K562 (cell line): ENCODE results near the gene TXNRD2. TPM values are rescaled to one million over a fixed set of nuclear protein-coding genes. Genes with fewer than 3 reads are reported as not detected.
A peak's percentile ranks its signal among the peaks of the same experiment; 100 is the strongest.

Experiments
- BHLHE40 ChIP-seq: IDR thresholded peaks from 2 replicates; pipeline ENCODE4 v1.6.1; 2011; ENCODE audit warnings: low read length, improper control_type of control experiment
- COPS2 ChIP-seq: fragments of 450-650 bp; conservative IDR thresholded peaks from 2 replicates; pipeline ENCODE4 v1.6.1; 2016; ENCODE audit warnings: mild to moderate bottlenecking, moderate library complexity
- MCM7 ChIP-seq, 2 experiments: fragments of 450-650 bp; IDR thresholded peaks; 2 replicates each; pipeline ENCODE4 v1.6.1; 2016 to 2018
- POLR2B ChIP-seq: fragments of 450-650 bp; IDR thresholded peaks from 2 replicates; pipeline ENCODE4 v1.6.1; 2018; ENCODE audit warnings: low read depth; ENCODE audit not compliant: partially characterized antibody
- SAP30 ChIP-seq: fragments of 200-600 bp; sonication (generic); IDR thresholded peaks from 2 replicates; pipeline ENCODE4 v1.6.1; 2012; ENCODE audit warnings: borderline replicate concordance, low read depth, mild to moderate bottlenecking, moderate library complexity, low read length, control low read depth, inconsistent platforms; ENCODE audit not compliant: insufficient read depth, poor library complexity, severe bottlenecking
- SREBF2 ChIP-seq: sonication (generic); formaldehyde crosslinking; IDR thresholded peaks from 2 replicates; pipeline ENCODE4 v1.4.0; 2020; ENCODE audit warnings: mild to moderate bottlenecking, missing genetic modification reagents
- SRSF1 ChIP-seq: fragments of 200-400 bp; formaldehyde crosslinking; IDR thresholded peaks from 2 replicates; pipeline ENCODE4 v1.6.1; 2017; ENCODE audit warnings: mild to moderate bottlenecking, low read depth, low read length, moderate library complexity
- TCF3 ChIP-seq: sonication (generic); formaldehyde crosslinking; IDR thresholded peaks from 2 replicates; pipeline ENCODE4 v1.4.0; 2020; ENCODE audit warnings: mild to moderate bottlenecking, missing genetic modification reagents
- ZC3H11A ChIP-seq: IDR thresholded peaks from 2 replicates; pipeline ENCODE4 v1.6.1; 2012; ENCODE audit warnings: low read depth, low read length, improper control_type of control experiment
- ZNF197 ChIP-seq: fragments of 200-800 bp; sonication (Bioruptor generic); IDR thresholded peaks from 2 replicates; pipeline ENCODE4 v1.6.1; 2016; ENCODE audit warnings: low read depth, missing genetic modification characterization, missing compliant biosample characterization
- ZNF347 ChIP-seq: fragments of 450-650 bp; formaldehyde crosslinking; IDR thresholded peaks from 2 replicates; pipeline ENCODE4 v1.4.0; 2020; ENCODE audit warnings: low read depth, mild to moderate bottlenecking, moderate library complexity
- ZNF584 ChIP-seq: fragments of 200-800 bp; sonication (Bioruptor generic); IDR thresholded peaks from 2 replicates; pipeline ENCODE4 v1.6.1; 2016; ENCODE audit warnings: low read depth, mild to moderate bottlenecking, missing genetic modification characterization, missing compliant biosample characterization
- ZSCAN32 ChIP-seq: fragments of 450-650 bp; formaldehyde crosslinking; IDR thresholded peaks from 2 replicates; pipeline ENCODE4 v1.4.0; 2020; ENCODE audit warnings: mild to moderate bottlenecking, moderate library complexity
- polyA plus RNA-seq, 8 experiments: library from polyadenylated mRNA; depleted of rRNA in 4 of 8; stranded (reverse) in 5 of 8; unstranded in 3 of 8; fragments of >200 nt; fragmentation: Nextera tagmentation in 2 of 8; fragmentation: Illumina TruSeq in 1 of 8; extraction: Ambion mirVana in 2 of 8; extraction: Trizol in 1 of 8; gene quantifications; 2 replicates each; pipeline versions ENCODE4 v1.2.1 to v1.2.3, GENCODE V29; 2011 to 2014; ENCODE audit warnings: inconsistent platforms in 1 of 8, missing spikeins in 1 of 8
- total RNA-seq, 7 experiments: library from RNA; depleted of rRNA in 6 of 7; stranded (reverse); fragments of >200 nt in 6 of 7; fragmentation: Illumina TruSeq in 2 of 7; extraction: Trizol in 2 of 7; gene quantifications; 2 replicates each; pipeline versions ENCODE4 v1.2.1 to v1.2.3, GENCODE V29; 2011 to 2021; ENCODE audit warnings: low replicate concordance in 1 of 7
- TF ChIP-seq, protein P1 (sequence below): fragments of 450-650 bp; IDR thresholded peaks from 2 replicates; pipeline ENCODE4 v1.6.1; 2016; ENCODE audit warnings: mild to moderate bottlenecking, moderate library complexity

Gene TXNRD2
- total and polyA plus RNA-seq, 9 of the 15 experiments (the other 6 are each of a cell fraction or from before 2014, with no cell fraction given): 3.3 to 80.2 (median 49.4) TPM

DNA sequence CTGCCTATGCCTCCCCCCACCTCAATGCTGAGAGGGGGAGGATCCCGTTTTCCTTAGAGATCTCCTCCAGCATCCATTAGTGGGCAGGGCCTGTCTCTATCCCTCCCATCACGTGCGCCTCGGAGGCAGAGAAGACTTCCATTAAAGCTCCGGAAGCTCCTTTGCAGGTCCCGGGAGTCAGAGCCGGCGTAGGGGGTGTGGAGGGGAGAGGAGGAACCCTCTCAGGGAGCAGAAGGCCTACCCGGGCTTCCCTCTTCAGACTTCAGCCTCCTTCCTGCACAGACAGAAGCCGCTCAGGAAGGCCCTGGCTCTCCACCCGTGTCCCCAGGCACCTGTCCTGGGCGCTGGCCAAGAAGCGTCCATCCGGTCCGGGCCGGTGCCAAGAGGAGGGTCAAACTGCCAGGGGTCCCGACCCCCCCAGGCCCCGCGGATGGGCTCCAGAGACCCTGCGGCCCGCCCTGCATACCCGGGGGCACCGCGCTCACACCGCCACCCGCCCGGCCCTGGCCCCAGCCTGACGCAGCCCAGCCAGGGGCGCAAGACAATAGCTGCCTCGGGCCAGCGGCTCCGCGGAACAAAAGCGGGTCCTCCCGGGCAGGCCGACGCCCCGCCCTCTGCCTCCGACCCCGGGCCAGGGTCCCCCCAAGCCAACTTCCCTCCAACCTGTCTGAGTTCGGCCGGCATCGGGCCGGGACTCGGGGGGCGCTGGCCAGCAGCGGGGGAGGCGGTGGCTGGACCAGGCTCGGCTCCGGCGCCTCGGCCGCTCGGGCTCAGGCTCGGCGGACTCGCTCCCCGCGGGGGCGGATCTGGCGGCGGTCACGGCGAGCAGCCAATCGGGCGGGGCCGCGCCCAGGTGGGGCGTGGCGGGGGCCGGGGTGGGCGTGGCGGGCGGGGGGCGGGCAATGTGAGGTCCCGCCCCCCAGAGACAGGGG is 45.1 kb upstream of the TXNRD2 start (continued):
- TF ChIP-seq, protein P1, sequence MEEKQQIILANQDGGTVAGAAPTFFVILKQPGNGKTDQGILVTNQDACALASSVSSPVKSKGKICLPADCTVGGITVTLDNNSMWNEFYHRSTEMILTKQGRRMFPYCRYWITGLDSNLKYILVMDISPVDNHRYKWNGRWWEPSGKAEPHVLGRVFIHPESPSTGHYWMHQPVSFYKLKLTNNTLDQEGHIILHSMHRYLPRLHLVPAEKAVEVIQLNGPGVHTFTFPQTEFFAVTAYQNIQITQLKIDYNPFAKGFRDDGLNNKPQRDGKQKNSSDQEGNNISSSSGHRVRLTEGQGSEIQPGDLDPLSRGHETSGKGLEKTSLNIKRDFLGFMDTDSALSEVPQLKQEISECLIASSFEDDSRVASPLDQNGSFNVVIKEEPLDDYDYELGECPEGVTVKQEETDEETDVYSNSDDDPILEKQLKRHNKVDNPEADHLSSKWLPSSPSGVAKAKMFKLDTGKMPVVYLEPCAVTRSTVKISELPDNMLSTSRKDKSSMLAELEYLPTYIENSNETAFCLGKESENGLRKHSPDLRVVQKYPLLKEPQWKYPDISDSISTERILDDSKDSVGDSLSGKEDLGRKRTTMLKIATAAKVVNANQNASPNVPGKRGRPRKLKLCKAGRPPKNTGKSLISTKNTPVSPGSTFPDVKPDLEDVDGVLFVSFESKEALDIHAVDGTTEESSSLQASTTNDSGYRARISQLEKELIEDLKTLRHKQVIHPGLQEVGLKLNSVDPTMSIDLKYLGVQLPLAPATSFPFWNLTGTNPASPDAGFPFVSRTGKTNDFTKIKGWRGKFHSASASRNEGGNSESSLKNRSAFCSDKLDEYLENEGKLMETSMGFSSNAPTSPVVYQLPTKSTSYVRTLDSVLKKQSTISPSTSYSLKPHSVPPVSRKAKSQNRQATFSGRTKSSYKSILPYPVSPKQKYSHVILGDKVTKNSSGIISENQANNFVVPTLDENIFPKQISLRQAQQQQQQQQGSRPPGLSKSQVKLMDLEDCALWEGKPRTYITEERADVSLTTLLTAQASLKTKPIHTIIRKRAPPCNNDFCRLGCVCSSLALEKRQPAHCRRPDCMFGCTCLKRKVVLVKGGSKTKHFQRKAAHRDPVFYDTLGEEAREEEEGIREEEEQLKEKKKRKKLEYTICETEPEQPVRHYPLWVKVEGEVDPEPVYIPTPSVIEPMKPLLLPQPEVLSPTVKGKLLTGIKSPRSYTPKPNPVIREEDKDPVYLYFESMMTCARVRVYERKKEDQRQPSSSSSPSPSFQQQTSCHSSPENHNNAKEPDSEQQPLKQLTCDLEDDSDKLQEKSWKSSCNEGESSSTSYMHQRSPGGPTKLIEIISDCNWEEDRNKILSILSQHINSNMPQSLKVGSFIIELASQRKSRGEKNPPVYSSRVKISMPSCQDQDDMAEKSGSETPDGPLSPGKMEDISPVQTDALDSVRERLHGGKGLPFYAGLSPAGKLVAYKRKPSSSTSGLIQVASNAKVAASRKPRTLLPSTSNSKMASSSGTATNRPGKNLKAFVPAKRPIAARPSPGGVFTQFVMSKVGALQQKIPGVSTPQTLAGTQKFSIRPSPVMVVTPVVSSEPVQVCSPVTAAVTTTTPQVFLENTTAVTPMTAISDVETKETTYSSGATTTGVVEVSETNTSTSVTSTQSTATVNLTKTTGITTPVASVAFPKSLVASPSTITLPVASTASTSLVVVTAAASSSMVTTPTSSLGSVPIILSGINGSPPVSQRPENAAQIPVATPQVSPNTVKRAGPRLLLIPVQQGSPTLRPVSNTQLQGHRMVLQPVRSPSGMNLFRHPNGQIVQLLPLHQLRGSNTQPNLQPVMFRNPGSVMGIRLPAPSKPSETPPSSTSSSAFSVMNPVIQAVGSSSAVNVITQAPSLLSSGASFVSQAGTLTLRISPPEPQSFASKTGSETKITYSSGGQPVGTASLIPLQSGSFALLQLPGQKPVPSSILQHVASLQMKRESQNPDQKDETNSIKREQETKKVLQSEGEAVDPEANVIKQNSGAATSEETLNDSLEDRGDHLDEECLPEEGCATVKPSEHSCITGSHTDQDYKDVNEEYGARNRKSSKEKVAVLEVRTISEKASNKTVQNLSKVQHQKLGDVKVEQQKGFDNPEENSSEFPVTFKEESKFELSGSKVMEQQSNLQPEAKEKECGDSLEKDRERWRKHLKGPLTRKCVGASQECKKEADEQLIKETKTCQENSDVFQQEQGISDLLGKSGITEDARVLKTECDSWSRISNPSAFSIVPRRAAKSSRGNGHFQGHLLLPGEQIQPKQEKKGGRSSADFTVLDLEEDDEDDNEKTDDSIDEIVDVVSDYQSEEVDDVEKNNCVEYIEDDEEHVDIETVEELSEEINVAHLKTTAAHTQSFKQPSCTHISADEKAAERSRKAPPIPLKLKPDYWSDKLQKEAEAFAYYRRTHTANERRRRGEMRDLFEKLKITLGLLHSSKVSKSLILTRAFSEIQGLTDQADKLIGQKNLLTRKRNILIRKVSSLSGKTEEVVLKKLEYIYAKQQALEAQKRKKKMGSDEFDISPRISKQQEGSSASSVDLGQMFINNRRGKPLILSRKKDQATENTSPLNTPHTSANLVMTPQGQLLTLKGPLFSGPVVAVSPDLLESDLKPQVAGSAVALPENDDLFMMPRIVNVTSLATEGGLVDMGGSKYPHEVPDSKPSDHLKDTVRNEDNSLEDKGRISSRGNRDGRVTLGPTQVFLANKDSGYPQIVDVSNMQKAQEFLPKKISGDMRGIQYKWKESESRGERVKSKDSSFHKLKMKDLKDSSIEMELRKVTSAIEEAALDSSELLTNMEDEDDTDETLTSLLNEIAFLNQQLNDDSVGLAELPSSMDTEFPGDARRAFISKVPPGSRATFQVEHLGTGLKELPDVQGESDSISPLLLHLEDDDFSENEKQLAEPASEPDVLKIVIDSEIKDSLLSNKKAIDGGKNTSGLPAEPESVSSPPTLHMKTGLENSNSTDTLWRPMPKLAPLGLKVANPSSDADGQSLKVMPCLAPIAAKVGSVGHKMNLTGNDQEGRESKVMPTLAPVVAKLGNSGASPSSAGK: no peak
- no peak for TF ChIP-seq COPS2
- TF ChIP-seq MCM7 (IDR thresholded peaks at IDR 0.05): no peak
- peak; percentile 97 for TF ChIP-seq BHLHE40
- TF ChIP-seq POLR2B: no peak
- no peak for TF ChIP-seq TCF3 (CRISPR knock-in tag)
- no peak for TF ChIP-seq SREBF2
- TF ChIP-seq SRSF1: no peak
- peak; percentile 75; the same call in 1 of the 2 replicates for TF ChIP-seq ZC3H11A
- no peak for TF ChIP-seq ZNF584 (CRISPR knock-in tag)
- peak; percentile 85 for TF ChIP-seq SAP30
- TF ChIP-seq ZNF347 (CRISPR knock-in tag): no peak
- no peak for TF ChIP-seq ZNF197 (CRISPR knock-in tag)
- no peak; the same call in 1 of the 2 replicates for TF ChIP-seq ZSCAN32 (CRISPR knock-in tag)
